K562 (cell line): ENCODE results near the gene ANK3. TPM values are rescaled to one million over a fixed set of nuclear protein-coding genes. Genes with fewer than 3 reads are reported as not detected.

ENCODE experiments used
- FOXO4 ChIP-seq: fragments of 450-650 bp; formaldehyde crosslinking; IDR thresholded peaks from 2 replicates; pipeline ENCODE4 v1.4.0; 2020; ENCODE audit warnings: mild to moderate bottlenecking, moderate library complexity
- JUN ChIP-seq, 2 experiments: sonication (generic) in 1 of 2; formaldehyde crosslinking in 1 of 2; IDR thresholded peaks; 2 replicates each; pipeline versions ENCODE4 v1.6.1 to v1.8.0; 2012 to 2022; ENCODE audit warnings: borderline replicate concordance in 2 of 2, mild to moderate bottlenecking in 2 of 2, improper control_type of control experiment in 1 of 2, low read depth in 1 of 2, low read length in 1 of 2, missing genetic modification reagents in 1 of 2
- NKRF ChIP-seq: fragments of 450-650 bp; IDR thresholded peaks from 2 replicates; pipeline ENCODE4 v1.6.1; 2016; ENCODE audit warnings: borderline replicate concordance
- PBX2 ChIP-seq, 2 experiments: IDR thresholded peaks in 1 of 2; conservative IDR thresholded peaks in 1 of 2; 2 replicates each; pipeline ENCODE4 v1.6.1; 2016; ENCODE audit warnings: low read depth in 2 of 2, mild to moderate bottlenecking in 1 of 2, missing compliant biosample characterization in 1 of 2, missing genetic modification characterization in 1 of 2, moderate library complexity in 1 of 2
- ZC3H4 ChIP-seq: sonication (generic); formaldehyde crosslinking; IDR thresholded peaks from 2 replicates; pipeline ENCODE4 v1.9.0; 2021; ENCODE audit warnings: missing genetic modification reagents, borderline replicate concordance
- ZNF785 ChIP-seq: fragments of 250-450 bp; sonication (Bioruptor Pico); IDR thresholded peaks from 2 replicates; pipeline ENCODE4 v1.4.0; 2020; ENCODE audit warnings: mild to moderate bottlenecking
- polyA plus RNA-seq, 8 experiments: library from polyadenylated mRNA; depleted of rRNA in 4 of 8; stranded (reverse) in 5 of 8; unstranded in 3 of 8; fragments of >200 nt; fragmentation: Nextera tagmentation in 2 of 8; fragmentation: Illumina TruSeq in 1 of 8; extraction: Ambion mirVana in 2 of 8; extraction: Trizol in 1 of 8; gene quantifications; 2 replicates each; pipeline versions ENCODE4 v1.2.1 to v1.2.3, GENCODE V29; 2011 to 2014; ENCODE audit warnings: inconsistent platforms in 1 of 8, missing spikeins in 1 of 8
- total RNA-seq, 7 experiments: library from RNA; depleted of rRNA in 6 of 7; stranded (reverse); fragments of >200 nt in 6 of 7; fragmentation: Illumina TruSeq in 2 of 7; extraction: Trizol in 2 of 7; gene quantifications; 2 replicates each; pipeline versions ENCODE4 v1.2.1 to v1.2.3, GENCODE V29; 2011 to 2021; ENCODE audit warnings: low replicate concordance in 1 of 7
- TF ChIP-seq, protein P1 (sequence below), 2 experiments: fragments of 250-450 bp in 1 of 2; fragments of 450-650 bp in 1 of 2; sonication (Bioruptor Pico) in 1 of 2; IDR thresholded peaks; 2 replicates each; pipeline versions ENCODE4 v1.6.1 to v1.8.0; 2016 to 2021; ENCODE audit warnings: mild to moderate bottlenecking in 2 of 2, moderate library complexity in 2 of 2, missing compliant biosample characterization in 1 of 2, missing genetic modification characterization in 1 of 2

The ANK3 gene
- total and polyA plus RNA-seq, 9 of the 15 experiments (the other 6 are each of a cell fraction or from before 2014, with no cell fraction given) = 10.0 to 32.3 (median 17.9) TPM

DNA sequence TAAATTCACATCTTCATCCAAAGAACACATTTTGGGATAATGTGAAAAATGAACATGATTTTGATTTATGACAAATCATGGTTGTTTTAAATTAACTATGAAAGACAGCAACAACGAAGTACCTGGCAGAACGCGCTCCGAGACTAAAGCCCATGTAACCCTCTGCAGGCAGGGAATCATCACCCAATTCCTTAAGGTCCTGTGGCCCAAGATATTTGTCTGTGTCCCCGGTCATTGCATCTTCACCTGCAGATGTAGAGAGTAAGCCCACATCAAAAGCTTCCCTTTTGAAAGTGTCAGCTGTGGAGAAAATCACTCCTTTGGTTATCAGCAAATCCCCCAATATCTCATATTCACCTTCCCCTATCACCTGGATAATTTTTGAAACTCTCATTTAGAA, 250.8 kb downstream of the ANK3 start (continued):
- TF ChIP-seq FOXO4 (CRISPR knock-in tag) (no peak), ZC3H4 (CRISPR knock-in tag) (no peak), NKRF (no peak), ZNF785 (CRISPR knock-in tag) (no peak), PBX2 (CRISPR knock-in tag; IDR thresholded peaks at IDR 0.05; ENCODE audit: low read depth) (no peak), PBX2 (tag; conservative IDR thresholded peaks at IDR 0.05; ENCODE audit: low read depth) (peak; percentile 31; the same call in 1 of the 2 replicates), JUN (IDR thresholded peaks at IDR 0.05; ENCODE audit: borderline replicate concordance, low read depth, low read length) (no peak), JUN (CRISPR knock-in tag; IDR thresholded peaks at IDR 0.05; ENCODE audit: borderline replicate concordance) (no peak)
- TF ChIP-seq, protein P1, sequence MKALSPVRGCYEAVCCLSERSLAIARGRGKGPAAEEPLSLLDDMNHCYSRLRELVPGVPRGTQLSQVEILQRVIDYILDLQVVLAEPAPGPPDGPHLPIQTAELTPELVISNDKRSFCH (CRISPR knock-in tag; IDR thresholded peaks at IDR 0.05) = no peak
- TF ChIP-seq, protein P1 (tag; IDR thresholded peaks at IDR 0.05) = no peak
